HG03432 (cell line): ENCODE data around the gene KCNIP3.

Experiments
- ATAC-seq: cut with Tn5 transposase; IDR thresholded peaks from one replicate; pipeline ENCODE4 v1.9.1; 2021; ENCODE audit warnings: mild to moderate bottlenecking, moderate library complexity; ENCODE audit not compliant: unreplicated experiment

KCNIP3 gene

DNA sequence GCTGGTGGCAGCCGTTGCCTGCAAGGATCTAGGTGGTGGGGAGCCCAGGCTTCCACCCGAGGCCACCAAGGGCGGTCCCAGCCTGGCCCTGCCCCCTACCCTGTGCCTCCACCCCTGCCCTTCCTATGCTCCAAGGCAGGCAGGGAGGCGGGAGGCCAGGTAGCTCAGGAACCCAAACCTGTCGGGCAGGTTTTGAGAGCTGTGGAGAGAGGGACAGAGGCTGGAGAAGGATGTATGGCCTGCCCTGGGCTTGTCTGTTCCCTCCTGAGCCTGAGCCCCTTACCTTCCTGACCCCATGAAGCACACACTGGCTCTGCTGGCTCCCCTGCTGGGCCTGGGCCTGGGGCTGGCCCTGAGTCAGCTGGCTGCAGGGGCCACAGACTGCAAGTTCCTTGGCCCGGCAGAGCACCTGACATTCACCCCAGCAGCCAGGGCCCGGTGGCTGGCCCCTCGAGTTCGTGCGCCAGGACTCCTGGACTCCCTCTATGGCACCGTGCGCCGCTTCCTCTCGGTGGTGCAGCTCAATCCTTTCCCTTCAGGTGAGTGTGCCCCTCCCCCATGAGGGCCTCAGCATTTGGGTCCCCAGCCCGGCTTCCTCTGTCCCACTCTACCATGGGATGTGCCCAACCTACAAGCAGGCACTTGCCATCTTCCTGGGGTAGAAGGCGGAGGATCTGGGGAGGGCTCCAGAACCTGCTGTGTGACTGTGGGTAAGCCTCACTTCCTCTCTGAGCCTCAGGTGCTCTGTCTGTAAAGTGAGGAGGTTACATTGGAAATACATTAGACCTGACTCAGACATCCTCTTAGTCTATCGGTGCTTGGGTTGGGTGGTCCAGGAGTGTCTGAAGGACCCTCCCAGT is 22.6 kb upstream of the KCNIP3 start, which contains the start of gene PROM2:
Gene PROM2 (plus strand): TSS at position 159 of the 860 bp plus-strand sequence. CDS start 137 bp downstream, at position 296.
- no peak for ATAC-seq

DNA sequence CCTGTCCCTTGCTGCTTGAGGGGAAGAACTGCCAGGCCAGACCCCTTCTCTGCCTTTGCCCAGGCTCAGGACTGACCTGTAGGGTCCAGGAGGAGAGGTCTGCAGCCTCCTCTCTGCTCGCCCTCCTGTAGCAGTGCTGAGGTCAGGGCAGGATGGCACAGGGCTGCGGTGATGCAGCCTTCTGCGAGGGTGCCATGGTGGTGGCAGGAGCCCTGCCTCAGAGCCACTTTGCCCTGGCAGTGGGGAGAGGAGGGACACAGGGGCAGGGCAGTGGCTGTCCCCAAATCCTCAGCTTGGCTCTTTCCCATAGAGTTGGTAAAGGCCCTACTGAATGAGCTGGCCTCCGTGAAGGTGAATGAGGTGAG is 22.0 kb upstream of the KCNIP3 start:
- ATAC-seq, result no peak

DNA sequence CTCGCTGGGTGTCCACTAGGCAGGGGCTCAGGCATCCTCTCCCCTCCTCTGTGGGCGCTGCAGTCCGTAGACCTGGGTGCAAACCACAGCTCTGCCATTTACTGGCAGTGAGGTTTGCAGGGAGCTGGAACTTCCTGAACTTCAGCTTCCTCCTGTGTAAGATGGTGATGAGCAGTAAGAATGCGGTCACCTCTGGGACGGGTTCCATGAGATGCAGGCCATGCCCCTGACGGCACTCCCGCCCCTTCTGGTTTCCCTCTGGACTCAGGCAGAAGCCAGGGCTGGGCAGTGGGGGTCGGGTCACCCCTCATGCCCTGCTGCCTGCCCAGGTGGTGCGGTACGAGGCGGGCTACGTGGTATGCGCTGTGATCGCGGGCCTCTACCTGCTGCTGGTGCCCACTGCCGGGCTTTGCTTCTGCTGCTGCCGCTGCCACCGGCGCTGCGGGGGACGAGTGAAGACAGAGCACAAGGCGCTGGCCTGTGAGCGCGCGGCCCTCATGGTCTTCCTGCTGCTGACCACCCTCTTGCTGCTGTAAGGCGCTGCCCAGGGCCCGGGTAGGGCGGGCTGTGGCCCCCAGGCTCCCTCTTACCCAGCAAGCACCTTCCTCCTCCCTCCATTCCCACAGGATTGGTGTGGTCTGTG is 21.4 kb upstream of the KCNIP3 start:
- no peak for ATAC-seq

DNA sequence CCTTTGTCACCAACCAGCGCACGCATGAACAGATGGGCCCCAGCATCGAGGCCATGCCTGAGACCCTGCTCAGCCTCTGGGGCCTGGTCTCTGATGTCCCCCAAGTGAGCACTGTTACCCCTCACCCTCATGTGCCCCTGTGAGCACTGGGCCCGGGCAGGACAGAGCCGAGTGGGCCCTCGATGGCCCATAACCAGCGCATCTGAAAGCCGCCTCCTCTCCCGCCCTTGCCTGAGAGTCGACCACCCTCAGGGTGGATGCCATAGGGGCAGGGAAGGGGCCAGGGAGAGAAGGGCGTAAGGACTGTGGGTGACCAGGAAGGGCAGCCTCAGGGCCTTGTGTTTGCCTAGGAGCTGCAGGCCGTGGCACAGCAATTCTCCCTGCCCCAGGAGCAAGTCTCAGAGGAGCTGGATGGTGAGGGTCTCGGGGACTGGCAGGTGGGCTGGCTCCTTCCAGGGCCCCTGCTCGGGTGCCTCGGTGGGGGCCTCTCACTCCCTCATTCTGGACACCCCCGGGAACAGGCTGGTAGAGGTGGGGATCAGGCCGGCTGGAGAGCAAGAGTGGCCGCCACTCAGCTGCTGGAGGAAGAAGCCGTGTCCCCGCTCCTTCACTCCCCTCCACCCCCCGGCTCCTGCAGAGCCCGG is 20.8 kb upstream of the KCNIP3 start:
- ATAC-seq, result no peak

DNA sequence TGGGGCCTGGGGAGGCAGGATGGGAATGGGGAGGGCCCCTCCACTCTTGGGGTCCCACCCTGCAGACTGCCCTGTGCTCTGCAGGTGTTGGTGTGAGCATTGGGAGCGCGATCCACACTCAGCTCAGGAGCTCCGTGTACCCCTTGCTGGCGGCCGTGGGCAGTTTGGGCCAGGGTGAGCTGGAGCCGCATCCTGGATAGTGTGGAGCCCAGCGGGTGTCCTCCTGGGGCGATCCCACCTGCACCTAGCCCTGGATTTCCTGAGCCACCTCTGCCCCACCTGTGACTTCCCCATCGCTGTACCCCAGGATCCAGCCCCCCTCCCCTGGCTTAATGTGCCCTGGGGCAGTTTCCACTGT is 20.3 kb upstream of the KCNIP3 start:
- no peak for ATAC-seq

DNA sequence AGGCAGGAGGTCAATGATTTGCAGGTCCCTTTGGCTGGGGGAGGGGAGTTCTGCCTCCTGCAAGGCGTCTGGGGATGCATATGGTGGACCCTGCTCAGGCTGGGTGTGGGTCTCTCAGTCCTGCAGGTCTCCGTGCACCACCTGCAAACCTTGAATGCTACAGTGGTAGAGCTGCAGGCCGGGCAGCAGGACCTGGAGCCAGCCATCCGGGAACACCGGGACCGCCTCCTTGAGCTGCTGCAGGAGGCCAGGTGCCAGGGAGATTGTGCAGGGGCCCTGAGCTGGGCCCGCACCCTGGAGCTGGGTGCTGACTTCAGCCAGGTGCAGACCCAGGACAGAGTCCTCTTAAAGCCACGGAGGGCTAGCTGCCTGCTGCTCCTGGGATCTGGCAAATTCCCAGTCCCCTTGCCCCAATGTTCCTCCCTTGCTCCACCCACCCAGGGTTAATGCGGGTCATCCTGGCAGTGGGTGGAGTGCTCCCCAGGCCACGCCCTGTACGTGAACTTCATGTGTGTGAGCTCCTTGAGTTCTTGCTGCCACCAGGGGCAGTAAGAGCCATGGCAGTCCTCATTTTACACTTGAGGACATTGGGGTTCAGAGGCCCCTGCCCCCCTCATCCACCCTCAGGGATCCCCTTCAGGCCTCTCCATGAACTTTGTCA is 19.8 kb upstream of the KCNIP3 start:
- ATAC-seq, result no peak

DNA sequence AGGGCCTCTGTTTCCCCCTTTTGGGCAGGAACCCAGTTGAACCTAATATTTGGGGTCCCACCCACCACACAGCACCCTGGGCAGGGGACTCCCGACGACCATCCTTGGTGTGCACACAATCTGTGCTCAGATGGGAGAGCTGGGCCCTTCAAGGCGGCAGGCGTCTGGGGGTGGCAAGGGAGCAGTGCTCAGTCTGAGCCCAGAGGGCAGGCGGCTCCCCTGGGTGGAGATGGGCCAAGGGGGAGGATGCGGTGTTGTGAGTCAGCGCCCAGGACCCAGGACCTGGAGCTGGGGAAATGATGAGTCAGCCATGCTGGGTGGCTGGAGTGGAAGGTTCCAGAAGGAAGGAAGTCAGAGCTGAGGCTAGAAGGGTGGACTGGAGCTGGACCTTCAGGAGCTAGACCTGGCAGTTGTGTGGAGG is 19.1 kb upstream of the KCNIP3 start:
- no peak for ATAC-seq

DNA sequence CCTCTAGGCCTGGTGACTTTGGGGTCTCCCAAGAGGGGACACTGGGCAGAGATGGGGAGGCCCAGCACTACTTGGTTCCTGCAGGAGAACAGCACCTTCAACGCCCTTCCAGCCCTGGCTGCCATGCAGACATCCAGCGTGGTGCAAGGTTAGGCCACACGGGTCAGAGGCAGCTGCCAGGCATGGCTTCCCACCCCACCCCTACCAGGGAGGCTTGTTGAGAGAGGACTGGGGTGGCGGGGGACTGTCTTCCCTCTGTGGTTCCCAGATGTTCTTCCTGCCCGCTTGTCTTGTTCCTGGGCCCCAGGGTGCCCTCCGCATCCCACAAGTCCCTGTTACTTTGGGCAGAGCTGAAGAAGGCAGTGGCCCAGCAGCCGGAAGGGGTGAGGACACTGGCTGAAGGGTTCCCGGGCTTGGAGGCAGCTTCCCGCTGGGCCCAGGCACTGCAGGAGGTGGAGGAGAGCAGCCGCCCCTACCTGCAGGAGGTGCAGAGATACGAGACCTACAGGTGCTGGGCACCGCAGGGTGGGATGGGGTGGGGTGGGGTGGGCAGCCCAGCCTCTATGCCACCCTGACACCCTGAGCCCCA is 18.4 kb upstream of the KCNIP3 start:
- ATAC-seq, result no peak

DNA sequence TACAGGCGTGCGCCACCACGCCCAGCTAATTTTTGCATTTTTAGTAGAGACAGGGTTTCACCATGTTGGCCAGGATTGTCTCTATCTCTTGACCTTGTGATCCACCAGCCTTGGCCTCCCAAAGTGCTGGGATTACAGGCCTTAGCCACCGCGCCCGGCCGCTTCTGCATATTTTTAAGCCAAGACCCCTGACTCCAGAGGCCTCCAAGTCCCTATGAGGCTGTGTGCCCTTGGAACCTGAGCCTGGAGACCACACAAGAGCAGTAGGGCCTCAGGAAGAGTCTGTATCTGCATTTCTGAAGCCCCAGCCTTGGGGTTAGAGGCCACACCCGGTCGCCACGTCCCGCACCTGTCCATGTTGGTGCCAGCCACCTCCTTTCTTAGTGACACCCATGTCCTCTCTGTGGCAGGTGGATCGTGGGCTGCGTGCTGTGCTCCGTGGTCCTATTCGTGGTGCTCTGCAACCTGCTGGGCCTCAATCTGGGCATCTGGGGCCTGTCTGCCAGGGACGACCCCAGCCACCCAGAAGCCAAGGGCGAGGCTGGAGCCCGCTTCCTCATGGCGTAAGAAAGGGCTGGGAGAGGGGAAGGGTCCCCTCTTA is 17.6 kb upstream of the KCNIP3 start:
- no peak for ATAC-seq

DNA sequence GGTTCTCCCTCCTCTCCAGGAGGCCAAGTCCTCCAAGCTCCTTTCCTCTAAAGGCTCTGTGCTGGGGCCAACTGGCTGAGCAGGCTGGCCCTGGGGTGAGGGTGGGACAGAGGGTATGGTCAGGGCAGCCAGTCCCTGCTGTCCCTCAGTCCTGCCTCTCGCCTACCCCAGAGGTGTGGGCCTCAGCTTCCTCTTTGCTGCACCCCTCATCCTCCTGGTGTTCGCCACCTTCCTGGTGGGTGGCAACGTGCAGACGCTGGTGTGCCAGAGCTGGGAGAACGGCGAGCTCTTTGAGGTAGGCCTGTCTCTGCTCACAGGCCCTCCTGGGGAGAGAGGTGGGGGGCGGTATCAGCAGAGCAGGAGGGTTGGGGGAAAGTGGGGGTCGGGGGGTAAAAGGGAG is 16.1 kb upstream of the KCNIP3 start:
- ATAC-seq, result no peak

DNA sequence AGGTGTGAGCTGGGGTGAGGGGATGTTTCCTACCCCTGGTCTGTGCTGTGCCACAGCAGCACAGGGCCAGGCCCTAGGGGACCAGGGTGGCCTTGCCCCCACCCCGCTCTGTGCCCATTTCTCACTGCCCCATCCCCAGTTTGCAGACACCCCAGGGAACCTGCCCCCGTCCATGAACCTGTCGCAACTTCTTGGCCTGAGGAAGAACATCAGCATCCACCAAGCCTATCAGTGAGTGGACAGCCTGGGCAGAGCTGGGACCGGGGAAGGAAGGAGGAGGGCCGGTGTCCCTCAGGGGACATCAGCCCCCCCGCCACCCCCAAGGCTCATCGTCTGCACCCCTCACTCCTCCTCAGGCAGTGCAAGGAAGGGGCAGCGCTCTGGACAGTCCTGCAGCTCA is 15.4 kb upstream of the KCNIP3 start:
- ATAC-seq, result no peak

DNA sequence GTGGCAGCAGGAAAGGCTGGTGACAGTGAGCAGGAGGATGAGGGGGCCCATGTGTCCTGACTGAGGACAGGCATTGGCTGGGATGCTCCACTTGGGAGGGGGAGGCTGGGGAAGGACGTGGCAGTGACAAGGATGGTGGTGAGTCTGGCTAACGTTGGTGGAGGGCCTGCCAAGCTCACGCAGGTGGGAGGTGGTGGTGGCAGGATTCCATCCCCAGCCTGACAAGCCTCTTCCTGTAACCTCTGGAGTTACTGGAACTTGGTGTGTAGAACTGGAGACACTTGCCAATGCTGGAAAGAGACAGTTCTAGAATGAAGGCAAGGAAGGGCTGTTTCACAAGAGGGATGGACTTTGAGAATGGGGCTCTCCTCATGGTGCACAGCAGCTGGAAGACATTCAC is 14.7 kb upstream of the KCNIP3 start:
- no peak for ATAC-seq

DNA sequence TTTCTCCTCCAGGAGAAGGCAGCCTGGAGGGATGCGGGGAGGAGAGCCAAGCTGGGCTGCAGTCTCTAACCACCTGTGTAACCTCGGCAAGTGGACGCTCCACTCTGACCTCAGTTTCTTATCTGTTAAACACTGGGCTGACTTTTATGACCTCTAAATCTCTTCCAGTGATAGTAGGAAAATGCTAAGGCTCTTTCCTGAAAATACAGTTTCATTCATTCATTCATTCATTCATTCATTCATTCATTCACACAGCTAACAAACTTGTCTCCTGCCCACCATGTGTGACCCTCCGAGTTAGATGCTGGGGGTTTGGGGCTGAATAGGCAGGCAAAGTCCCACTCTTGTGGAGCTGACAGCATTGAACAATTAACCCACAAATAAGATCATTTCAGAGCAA is 13.6 kb upstream of the KCNIP3 start:
- no peak for ATAC-seq

DNA sequence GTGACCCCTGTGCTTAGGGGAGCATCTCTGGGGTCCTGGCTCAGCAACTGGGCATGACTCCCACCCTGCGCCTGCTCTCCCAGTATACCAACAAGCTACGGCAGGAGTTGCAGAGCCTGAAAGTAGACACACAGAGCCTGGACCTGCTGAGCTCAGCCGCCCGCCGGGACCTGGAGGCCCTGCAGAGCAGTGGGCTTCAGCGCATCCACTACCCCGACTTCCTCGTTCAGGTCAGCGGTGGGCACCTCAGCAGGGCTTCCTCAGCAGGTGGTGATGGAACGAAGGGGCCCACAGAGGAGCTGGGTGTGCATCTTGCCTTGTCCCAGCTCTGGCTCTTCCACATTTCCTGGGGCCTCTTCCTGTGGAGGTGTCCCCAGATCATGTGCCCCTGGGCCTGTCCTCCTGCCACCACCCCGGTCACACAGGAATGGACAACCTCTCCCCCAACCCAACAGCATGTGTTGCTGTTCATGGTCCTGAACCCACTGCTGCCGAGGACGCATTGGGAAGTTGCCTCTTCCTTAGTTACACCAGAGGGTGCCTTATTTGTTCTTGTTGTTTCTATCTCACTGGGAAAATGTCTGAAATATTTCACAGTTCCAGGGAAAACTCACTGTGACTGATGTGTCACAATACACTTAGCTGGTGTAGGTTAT is 12.1 kb upstream of the KCNIP3 start:
- ATAC-seq, result no peak

DNA sequence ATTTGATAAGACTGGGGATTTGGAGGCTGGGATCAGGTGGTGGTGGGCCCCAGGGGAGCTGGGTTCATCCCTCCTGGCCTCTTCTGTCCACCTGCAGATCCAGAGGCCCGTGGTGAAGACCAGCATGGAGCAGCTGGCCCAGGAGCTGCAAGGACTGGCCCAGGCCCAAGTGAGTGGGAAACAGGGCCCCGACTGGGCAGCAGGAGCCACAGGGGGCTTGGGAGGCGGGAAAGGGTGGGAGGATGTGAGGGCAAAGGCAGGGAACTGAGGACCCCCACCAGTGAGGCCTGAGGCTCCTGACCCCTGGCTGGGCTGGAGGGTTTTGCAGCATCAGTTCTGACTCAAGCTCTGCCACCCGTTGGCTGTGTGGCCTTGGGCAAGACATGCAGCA is 11.6 kb upstream of the KCNIP3 start:
- no peak for ATAC-seq

DNA sequence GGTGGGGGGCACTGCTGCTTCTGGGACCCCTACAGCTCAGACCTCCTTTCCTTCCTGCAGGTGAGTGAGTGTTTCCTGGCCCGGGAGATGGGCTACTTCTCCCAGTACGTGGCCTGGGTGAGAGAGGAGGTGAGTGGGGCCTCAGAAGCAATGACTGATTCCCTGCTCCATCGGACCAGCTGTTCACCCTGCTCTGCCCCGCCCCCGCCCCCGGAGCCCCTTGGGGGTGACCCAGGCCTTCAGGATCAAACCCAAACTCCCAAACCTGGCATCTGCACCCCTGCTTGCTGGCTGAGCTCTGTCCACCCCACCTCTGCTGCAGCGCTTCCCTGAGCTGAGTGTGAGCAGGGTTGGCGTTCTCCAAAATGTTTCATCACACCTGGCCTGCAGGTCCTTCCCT is 9.8 kb upstream of the KCNIP3 start:
- no peak for ATAC-seq

DNA sequence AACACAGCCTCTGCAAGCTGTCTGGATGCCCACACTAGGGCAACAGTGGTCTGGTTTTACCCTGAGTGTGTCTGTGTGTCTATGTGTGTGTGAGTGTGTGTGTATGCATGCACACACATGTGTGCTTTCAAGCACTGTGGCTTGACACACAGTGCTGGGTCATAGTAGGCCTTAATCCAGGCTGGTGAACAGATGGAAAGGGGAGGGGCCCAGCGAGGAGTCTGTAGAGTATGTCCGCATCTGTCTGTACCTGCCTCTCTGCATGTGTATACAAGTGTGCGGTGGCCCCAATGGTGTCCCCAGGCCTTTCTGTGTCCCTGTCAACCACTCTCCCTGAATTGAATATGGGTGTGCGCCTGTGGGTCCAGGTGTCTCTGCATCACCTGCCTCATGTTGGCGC is 9.3 kb upstream of the KCNIP3 start:
- ATAC-seq, result no peak

DNA sequence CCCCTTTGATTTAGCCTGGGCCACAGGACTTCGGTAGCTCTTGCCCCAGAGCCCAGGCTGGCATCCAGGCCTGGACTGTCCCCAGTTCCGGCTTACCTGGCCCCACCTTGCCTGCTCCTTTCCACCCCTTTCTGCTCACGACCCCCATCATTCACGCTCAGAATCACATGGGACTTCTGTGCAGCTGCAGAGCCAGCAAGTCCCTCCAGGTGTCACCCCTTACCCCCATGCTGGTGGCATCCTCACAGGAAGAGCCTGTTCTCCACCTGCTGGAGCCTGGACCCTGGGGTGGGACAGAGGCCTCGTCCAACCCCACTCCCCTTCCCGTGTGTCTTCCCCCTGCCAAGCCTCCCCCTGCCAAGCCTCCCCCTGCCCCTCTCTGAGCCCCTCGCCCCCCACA is 7.9 kb upstream of the KCNIP3 start:
- no peak for ATAC-seq

DNA sequence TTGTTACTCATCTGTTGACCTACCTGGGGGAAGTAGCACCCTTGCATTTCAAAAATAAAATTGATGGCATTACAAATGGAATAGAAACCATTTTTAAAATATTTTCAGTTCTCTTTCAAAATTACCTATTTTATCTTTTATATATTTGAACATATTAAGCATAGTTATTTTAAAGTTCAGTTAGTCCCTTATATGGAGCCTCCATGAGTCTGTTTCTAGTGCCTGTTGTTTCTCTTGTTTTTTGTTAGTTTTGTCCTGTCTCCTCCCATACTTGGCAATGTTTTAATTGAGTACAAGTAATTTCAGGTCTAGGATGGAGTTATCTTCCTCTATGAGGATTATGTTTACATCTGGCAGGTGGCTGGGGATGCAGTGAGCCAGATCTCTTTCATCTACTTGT is 5.9 kb upstream of the KCNIP3 start:
- no peak for ATAC-seq

DNA sequence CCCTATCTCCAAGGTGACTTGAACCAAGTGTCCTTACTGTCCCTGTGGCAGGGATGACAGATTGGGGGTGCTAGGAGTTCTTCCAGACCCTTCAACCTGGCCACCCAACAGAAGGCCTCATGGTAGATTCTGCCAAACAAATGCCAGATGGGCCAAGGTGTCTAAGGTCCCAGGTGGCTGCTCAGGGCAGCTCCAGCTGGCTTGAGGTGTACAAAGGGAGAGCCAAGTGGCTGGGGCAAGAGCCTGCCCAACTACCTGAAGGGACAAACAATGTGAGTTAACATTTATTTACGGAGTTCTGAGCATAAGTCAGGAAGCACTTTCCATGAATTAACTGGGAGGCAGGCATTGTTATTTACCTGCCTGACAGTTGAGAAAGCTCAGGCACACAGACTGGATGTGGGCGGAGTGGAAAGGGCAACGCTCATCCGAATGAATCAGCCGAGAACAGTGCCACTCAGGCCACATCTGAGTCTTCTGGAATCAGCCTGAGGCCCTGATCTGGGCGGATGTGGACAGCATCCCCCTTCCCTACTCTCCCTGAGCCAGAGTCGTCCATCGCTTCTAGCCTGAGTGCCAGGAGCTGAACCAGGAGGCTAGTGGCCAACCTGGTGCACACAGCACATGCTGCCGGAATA is 4.4 kb upstream of the KCNIP3 start:
- no peak for ATAC-seq
